Occipital lobe (tissue), 3 donors: Measurements from ENCODE around the gene NLRP10. TPM values are rescaled to one million over a fixed set of nuclear protein-coding genes. Genes with fewer than 3 reads are reported as not detected.

Experiments used
- DNase-seq: peaks from one replicate; lab custom pipeline; 2025; lab: John Stamatoyannopoulos, UW
- small RNA-seq: library from RNA; depleted of rRNA; stranded (forward); fragments of <200 nt; gene quantifications from one replicate; pipeline ENCODE3, GENCODE V24; 2014
- total RNA-seq: library from RNA; depleted of rRNA; stranded (reverse); fragments of >200 nt; gene quantifications from one replicate; pipeline ENCODE4 v1.2.3, GENCODE V29; 2014

Gene NLRP10
- total RNA-seq, 1 donor from 2014 or later, result not detected

DNA sequence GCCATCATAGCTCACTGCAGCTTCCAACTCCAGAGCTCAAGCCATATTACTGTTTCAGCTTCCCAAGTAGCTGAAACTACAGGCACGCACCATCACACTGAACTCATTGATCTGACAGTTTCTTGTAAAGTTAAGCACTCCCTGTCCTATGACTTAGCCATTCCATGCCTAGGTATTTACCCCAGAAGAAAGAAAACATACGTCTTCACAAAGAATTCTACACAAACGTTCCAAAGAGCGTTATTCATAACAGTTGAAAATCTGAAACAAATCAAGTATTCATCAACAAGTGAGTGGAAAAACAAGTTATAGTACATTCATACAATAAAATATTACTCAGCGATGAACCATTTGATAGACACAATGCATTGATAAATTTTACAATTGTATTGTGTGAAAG is 7.8 kb upstream of the NLRP10 start:
- no peak for DNase-seq

DNA sequence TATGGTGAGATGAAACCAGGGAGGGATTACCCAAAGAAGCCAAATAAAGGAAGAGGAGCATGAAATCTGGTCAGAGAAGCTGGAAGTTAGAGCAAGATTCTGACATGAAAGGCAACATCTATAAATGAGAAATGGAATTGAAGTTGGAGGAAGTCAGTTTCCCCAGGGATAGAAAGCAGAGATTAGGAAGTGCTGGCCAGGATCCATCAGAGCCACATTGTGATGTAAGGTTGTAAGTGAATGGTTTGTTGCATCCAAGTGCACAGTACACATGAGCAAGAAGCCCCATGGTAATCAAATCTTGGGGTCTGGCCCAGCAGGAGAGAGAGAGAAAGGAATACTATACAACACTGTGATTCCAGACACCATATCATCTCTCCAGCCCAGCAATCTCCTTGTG is 6.6 kb upstream of the NLRP10 start:
- DNase-seq, result no peak

DNA sequence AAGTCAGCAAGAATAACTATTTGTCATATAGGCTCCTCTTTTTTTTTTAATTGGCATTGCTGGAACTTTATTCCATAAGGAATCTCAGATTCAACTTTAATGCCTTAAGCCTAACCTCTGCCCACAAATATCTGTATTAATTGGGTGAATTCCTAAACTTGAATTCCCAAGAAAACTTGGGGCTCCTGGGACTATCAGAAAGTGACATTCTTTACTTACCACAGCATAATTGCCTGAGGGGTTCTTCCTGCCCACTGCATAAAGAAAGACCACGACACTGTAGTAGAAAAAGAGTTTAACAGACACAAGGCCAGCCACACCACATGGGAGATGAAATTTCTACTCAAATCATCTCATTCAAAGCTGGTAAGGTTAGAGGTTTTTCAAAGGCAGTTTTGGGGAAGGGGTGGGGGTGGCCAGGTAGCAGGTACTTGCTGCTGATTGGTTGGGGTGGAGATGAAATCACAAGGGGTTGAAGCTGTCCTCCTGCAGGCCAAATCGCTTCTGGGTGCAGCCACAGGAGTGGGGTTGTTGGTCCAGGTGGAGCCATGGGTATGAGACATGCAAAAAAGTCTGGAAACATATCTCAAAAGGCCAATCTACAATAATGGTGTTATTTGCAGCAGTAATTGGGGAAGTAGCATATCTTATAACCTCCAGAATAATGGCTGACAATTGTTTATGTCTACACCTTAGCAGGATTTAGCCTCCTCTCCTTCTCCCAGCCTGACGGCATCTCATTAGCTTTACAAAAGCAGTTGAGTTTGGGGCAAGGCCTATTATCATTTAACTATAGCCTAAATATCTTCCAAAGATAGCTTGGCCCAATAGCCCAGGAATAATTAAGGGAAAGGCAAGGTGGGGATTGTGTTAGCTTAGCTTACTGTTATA is 4.8 kb upstream of the NLRP10 start:
- no peak for DNase-seq

DNA sequence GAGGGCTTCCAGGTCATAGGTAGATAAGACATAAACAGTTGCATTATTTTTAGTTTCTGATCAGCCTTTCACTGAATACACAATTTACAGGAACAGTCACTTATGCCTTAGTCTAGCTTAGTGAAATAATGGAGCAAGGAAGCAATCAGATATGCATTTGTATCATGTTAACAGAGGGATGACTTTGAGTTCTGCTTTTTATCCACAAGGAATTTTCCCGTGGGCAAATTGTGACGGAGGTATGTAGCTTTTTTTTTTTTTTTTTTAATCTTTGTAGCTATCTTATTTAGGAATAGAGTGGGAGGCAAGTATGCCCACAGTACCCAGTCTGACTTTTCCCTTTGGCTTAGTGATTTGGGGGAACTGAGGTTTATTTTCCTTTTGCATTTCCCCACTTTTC is 3.4 kb upstream of the NLRP10 start:
- no peak for DNase-seq

GRCh38 chr11:7967826-7968225 is 2.6 kb upstream of the NLRP10 start:
- DNase-seq, result no peak

DNA sequence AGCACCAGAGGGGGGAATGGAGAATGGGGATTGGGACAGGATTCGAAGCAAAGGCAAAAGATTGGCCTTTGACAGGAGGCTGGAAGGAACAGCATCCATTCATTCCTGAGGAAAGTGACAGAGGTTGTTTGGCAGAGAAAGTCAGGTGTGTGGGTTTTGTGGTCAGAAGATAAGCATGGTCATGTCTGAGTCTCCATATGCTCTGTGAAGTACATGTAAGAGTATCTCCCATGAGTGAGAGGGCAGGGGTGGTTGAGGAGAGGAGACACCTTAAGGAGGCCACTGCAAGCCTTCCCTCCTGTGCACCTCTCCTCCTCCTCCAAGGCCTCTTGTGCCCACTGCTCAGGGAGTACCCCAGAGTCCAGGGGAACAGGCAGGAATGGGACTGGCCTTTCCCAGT is 1.9 kb upstream of the NLRP10 start:
- DNase-seq, result no peak

DNA sequence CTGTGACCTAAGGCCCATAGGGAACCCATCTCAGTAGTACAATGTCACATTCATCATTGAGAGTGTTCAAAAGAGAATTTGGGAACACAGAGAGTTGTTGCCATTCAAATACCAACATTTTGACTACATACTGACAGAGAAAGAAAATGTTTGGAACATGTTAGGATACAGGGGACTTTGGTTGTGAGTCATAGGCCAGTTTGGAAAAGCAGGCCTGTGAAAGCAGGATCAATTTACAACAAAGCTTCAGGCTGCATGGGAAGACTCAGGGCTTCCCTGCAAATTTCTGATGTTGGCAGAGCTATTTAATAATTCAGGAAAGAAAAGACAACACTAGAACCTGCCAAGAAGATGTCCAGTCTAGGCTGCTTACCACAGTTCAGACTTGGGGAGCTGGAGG is 374 bp downstream of the NLRP10 start:
- DNase-seq, result no peak

DNA sequence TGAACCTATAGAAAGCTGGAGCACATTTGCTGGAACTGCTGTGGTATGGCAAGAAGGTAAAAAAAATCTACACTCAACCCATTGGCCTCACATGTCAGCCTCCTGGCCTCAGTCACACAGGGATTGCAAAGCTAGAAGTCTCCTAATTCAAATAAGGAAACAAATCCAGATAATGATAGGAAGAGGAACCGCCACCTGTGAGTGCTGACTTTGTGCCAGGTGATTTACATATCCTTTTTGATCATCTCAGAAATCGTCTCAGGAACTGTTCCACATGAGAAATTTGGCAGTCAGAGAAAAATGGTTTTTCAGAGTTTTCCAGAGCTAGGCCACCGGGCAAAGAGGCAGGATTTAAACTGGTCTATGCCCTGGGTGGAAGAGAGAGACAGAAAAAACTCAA is 986 bp downstream of the NLRP10 start:
- DNase-seq, result no peak

GRCh38 chr11:7955191-7955590 is 10.1 kb downstream of the NLRP10 start:
- no peak for DNase-seq

DNA sequence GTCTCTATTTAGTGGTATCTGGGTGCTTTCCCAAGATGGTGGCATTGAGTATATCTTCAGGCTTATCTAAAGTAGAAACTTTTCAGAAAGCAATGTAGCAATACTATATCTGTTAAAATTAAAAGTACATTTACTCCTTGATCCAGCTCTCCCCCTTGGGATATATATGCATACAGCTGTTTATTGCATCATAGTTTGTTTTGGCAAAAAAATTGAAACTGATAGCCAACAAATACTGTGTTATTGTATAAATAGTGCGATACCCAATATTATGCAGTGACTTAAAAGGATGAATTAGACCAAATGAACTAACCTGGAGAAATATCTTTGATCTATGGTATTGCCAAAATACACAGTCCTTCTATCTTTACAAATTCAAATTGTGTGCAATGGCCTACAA is 15.3 kb downstream of the NLRP10 start:
- no peak for DNase-seq

GRCh38 chr11:7944123-7944522 is 21.1 kb downstream of the NLRP10 start:
- no peak for DNase-seq

GRCh38 chr11:7941608-7942007 is 23.6 kb downstream of the NLRP10 start, which contains the start of gene OR10A3:
Gene OR10A3, minus strand, starts transcription at chr11:7941708. Its CDS starts 2,188 bp downstream, at chr11:7939520.
- DNase-seq, result no peak

DNA sequence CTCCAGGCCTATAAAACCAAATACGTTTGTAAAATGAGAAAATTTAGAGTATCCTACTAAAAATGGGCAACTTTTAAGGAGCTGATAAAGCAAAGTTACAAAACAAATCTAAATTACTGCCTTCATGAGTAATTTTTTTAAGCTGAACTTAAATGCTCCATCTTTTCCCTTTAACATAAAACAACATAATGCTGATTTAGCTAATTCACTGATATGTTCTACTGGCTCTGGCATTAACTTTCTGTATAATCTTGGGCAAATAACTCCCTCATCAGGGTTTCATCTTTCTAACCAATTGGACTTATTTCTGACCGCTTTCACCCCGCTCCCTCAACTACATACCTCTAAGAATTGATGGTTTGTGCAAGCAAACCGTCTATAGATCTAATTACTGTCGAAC is 24.1 kb downstream of the NLRP10 start:
- DNase-seq, result no peak

DNA sequence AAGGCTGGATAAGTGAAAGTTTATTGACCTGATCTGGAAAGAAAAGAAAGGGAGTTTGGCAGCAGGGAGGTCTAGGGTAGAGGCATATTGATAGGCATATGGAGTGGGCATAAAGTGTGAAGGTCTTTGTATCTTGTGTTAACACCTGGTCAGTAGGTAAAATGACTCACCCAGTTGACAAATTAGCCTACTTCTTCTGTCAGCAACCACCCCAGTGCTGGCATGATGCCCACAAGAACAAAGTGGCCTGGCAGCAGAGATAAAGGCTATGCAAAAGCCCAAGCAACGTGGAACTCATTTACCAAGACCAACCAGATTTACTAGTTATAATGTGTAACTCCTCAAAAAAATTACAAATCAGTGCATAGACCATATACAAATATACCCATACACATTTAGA is 28.6 kb downstream of the NLRP10 start:
- DNase-seq, result no peak

DNA sequence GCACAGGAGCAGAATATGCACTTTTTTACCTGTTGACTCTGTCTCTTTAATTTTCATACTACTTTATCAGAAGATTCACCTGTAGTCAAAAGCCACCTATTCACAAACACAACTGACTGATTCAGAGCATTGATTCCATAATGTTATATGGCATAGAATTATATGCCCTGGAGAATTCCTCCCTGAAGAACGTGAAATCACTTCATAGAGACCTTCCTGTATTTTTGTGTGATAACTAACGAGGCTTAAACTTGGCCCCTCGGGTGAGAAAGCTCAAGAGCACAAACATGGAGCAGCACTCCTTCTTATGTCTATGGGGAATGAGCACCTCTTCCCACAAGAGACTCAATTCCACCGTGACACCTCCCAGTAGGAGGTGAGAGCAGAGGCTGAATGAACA is 34.1 kb downstream of the NLRP10 start, which contains the start of gene OR10A6:
OR10A6 (minus strand) TSS at position 101 of the 400 bp plus-strand sequence. CDS start 2,606 bp downstream, outside the sequence.
- no peak for DNase-seq

- no peak for DNase-seq
Measured at GRCh38 chr11:7927635-7928034, 37.6 kb downstream of the NLRP10 start.

DNA sequence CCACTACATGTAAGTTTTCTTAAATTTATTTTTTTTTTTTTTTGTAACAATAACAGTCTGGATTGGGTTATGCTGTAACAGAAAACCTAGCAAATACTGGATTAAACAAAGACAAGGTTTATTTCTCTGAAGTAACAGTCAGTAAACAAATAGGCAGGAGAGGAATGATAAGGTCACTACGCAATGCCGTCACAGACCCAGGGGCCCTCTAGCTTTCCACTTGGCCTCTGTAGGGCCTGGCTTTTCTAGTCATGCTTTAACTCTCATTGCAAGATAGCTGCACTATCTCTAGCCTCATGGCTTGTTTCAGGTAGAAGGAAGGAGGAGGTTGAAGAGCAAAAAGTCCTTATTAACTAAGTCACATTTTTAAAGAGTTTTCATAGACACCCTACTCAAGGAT is 40.7 kb downstream of the NLRP10 start:
- DNase-seq, result no peak

- DNase-seq, result no peak
Measured at GRCh38 chr11:7918141-7918540, 47.1 kb downstream of the NLRP10 start.

Small RNA genes within 50 kb of the gene (small RNA-seq; reads per million reads assigned to genes)
- not detected for gene COX6CP5

Other genes starting within 250 kb of the NLRP10 start
- gene OR5P2, start 168.5 kb downstream of the NLRP10 start, total RNA-seq, result not detected
- not detected for gene OR5P3, start 134.6 kb downstream of the NLRP10 start, total RNA-seq
- not detected for gene OR10A6, start 34.2 kb downstream of the NLRP10 start, total RNA-seq
- not detected for gene OR10A3, start 23.7 kb downstream of the NLRP10 start, total RNA-seq
- gene EIF3F, start 21.9 kb upstream of the NLRP10 start, total RNA-seq, result 187 TPM
- gene TUB, start 115.8 kb upstream of the NLRP10 start, total RNA-seq, result 88.3 TPM
- 55.7 TPM for gene RIC3, start 203.6 kb upstream of the NLRP10 start, total RNA-seq